ENCODE measurements around the gene STAT3. TPM values are rescaled to one million over a fixed set of nuclear protein-coding genes. Genes with fewer than 3 reads are reported as not detected.
"Not testable (repeated sequence)": the region's sequence is repeated elsewhere in the genome, so short reads cannot be mapped to it uniquely, and the experiment has no call there.

Gene STAT3
- total RNA-seq, 1 experiment from 2014 or later = 74.6 TPM

DNA sequence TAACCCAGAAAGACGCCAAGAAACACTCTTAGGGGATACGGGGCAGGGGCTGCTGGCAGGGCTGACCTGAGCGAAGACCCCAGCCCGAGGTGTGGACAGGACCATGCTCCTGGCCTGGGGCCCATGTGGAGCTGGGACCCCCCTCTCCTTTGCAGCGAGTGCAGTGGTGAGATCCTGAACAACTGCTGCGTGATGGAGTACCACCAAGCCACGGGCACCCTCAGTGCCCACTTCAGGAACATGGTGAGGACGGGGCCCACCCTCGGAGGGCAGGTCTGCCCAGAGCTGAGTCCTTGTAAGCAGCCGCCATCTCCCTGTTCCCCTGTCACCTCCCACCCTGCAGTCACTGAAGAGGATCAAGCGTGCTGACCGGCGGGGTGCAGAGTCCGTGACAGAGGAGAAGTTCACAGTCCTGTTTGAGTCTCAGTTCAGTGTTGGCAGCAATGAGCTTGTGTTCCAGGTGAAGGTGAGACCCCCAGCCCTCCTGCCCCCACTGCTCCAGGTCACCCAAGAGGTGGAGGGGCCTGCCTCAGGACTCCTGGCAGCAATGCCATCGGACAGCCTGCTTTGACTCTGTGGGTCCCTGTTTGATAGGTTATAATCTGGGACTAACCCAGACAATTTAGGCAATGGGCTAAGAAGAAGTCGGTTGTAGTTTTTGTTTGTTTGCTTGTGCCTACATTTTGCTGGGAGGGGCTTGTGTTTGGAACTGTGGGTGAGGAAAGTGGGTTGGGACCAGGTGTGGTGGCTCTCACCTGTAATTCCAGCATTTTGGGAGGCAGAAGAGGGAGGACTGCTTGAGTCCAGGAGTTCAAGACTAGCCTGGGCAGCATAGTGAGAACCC, 83.8 kb downstream of the STAT3 start:
- ChIA-PET POLR2A (ENCODE audit: unreplicated experiment) (no interaction called here), CTCF (interaction anchor here (0.6 kb wide), 1 partner anchor 152 kb away, joined by 11 read pairs; no protein-coding TSS in a partner anchor)
- no peaks in the 10 kb centered on the region for H3K27me3 ChIP-seq (ENCODE audit: insufficient read depth, low read depth)
- intact Hi-C loops (cut with micrococcal nuclease; ENCODE audit: unreplicated experiment) = no loop called here
- no TSS peak for BruUV-seq (replicated peaks)
- no peaks in the 10 kb centered on the region for H3K79me2 ChIP-seq (ENCODE audit: low read depth)
- H3K27ac ChIP-seq = no peak overlapping the region
- H3K4me1 ChIP-seq (replicated peaks; ENCODE audit: insufficient read depth) = no peaks in the 10 kb centered on the region
- H3K36me3 ChIP-seq (ENCODE audit: low read depth) = no peaks in the 10 kb centered on the region
- no peak overlapping the region for H3K4me3 ChIP-seq
- no peak overlapping the region for H2AFZ ChIP-seq
- H3K9me3 ChIP-seq (ENCODE audit: insufficient read depth, low read depth) = no peaks in the 10 kb centered on the region
- TF ChIP-seq EZH2 (IDR thresholded peaks at IDR 0.05; ENCODE audit: low read depth) = no peak
- TF ChIP-seq, protein P1, sequence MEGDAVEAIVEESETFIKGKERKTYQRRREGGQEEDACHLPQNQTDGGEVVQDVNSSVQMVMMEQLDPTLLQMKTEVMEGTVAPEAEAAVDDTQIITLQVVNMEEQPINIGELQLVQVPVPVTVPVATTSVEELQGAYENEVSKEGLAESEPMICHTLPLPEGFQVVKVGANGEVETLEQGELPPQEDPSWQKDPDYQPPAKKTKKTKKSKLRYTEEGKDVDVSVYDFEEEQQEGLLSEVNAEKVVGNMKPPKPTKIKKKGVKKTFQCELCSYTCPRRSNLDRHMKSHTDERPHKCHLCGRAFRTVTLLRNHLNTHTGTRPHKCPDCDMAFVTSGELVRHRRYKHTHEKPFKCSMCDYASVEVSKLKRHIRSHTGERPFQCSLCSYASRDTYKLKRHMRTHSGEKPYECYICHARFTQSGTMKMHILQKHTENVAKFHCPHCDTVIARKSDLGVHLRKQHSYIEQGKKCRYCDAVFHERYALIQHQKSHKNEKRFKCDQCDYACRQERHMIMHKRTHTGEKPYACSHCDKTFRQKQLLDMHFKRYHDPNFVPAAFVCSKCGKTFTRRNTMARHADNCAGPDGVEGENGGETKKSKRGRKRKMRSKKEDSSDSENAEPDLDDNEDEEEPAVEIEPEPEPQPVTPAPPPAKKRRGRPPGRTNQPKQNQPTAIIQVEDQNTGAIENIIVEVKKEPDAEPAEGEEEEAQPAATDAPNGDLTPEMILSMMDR (conservative IDR thresholded peaks at IDR 0.05) = no peak
- H3K4me2 ChIP-seq = no peak overlapping the region
- no peaks in the 10 kb centered on the region for H3K9me2 ChIP-seq (ENCODE audit: insufficient read depth)
- no peaks in the 10 kb centered on the region for H4K20me1 ChIP-seq (ENCODE audit: insufficient read depth)
- no peak for DNase-seq
- H3F3A ChIP-seq (ENCODE audit: insufficient read depth, low read depth) = no peaks in the 10 kb centered on the region

DNA sequence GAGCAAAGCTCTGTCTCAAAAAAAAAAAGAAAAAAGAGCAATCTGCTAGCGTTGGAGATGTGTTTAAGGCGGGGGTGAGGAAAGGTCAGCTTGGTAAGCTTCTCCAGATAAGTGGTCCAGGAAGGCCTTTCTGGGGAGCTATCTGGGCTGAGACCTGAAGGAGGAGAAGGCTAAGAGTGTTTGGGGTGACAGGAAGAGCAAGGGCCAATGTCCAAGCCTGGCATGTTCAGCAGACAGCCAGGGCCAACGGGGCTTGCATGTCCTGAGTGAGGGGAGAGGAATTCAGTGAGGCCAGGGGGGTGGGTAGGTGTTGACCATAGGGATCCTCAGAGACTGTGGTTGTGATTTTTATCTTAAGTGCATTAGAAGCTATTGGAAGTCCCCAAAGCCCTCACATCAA, 84.5 kb downstream of the STAT3 start:
- Histone ChIP-seq H3K9me2 (ENCODE audit: insufficient read depth) (no peaks in the 10 kb centered on the region), H3K4me1 (replicated peaks; ENCODE audit: insufficient read depth) (no peaks in the 10 kb centered on the region), H3K27ac (no peak overlapping the region), H2AFZ (no peak overlapping the region), H3K4me2 (no peak overlapping the region), H3K4me3 (no peak overlapping the region), H4K20me1 (ENCODE audit: insufficient read depth) (no peaks in the 10 kb centered on the region), H3K9me3 (ENCODE audit: insufficient read depth, low read depth) (no peaks in the 10 kb centered on the region), H3K27me3 (ENCODE audit: insufficient read depth, low read depth) (no peaks in the 10 kb centered on the region), H3K79me2 (ENCODE audit: low read depth) (no peaks in the 10 kb centered on the region), H3F3A (ENCODE audit: insufficient read depth, low read depth) (no peaks in the 10 kb centered on the region), H3K36me3 (ENCODE audit: low read depth) (no peaks in the 10 kb centered on the region)
- CTCF ChIA-PET = interaction anchor here (0.6 kb wide), 1 partner anchor 15 kb away, joined by 3 read pairs; no protein-coding TSS in a partner anchor
- no peak for DNase-seq
- intact Hi-C loops (cut with micrococcal nuclease; ENCODE audit: unreplicated experiment) = no loop called here
- no TSS peak for BruUV-seq (replicated peaks)
- POLR2A ChIA-PET (ENCODE audit: unreplicated experiment) = no interaction called here
- TF ChIP-seq EZH2 (IDR thresholded peaks at IDR 0.05; ENCODE audit: low read depth) = no peak
- TF ChIP-seq, protein P1 (conservative IDR thresholded peaks at IDR 0.05) = no peak

DNA sequence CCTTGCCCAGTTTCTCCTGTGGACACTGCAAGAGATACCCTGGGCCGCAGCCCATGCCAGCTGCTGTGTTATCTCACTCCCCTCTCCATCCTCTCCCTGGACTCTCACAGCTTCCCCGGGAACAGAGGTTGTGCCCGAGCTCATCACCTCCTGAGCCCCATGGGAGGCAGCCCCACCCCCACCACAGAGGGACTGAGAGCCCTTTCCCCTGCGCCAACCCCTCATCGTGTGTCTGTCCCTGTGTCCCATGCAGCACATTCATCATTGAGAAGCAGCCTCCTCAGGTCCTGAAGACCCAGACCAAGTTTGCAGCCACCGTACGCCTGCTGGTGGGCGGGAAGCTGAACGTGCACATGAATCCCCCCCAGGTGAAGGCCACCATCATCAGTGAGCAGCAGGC, 87.2 kb downstream of the STAT3 start:
- Histone ChIP-seq H3K4me2 (no peak overlapping the region), H3K9me2 (ENCODE audit: insufficient read depth) (no peaks in the 10 kb centered on the region), H3K27ac (no peak overlapping the region), H3K79me2 (ENCODE audit: low read depth) (no peaks in the 10 kb centered on the region), H3K4me1 (replicated peaks; ENCODE audit: insufficient read depth) (no peaks in the 10 kb centered on the region), H3K36me3 (ENCODE audit: low read depth) (no peaks in the 10 kb centered on the region), H3K27me3 (ENCODE audit: insufficient read depth, low read depth) (no peaks in the 10 kb centered on the region), H2AFZ (no peak overlapping the region), H3K4me3 (no peak overlapping the region), H3F3A (ENCODE audit: insufficient read depth, low read depth) (no peaks in the 10 kb centered on the region), H4K20me1 (ENCODE audit: insufficient read depth) (no peaks in the 10 kb centered on the region), H3K9me3 (ENCODE audit: insufficient read depth, low read depth) (no peaks in the 10 kb centered on the region)
- no TSS peak for BruUV-seq (replicated peaks)
- CTCF ChIA-PET = no interaction called here
- no peak for DNase-seq
- TF ChIP-seq EZH2 (IDR thresholded peaks at IDR 0.05; ENCODE audit: low read depth) = no peak
- TF ChIP-seq, protein P1 (conservative IDR thresholded peaks at IDR 0.05) = no peak
- intact Hi-C loops (cut with micrococcal nuclease; ENCODE audit: unreplicated experiment) = no loop called here
- POLR2A ChIA-PET (ENCODE audit: unreplicated experiment) = no interaction called here

DNA sequence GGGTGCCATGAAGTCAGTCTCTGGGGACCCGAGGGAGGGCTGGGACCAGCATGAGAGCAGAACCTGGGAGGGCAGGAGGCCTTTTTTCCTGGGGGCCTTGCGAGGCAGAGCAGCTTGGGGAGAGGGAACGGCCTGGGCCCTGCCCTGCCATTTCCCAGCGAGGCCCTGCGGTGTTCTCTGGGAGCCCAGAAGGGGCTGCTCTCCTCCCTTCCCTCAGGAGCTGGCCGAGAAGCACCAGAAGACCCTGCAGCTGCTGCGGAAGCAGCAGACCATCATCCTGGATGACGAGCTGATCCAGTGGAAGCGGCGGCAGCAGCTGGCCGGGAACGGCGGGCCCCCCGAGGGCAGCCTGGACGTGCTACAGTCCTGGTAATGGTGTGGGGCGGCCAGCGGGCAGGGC, 88.3 kb downstream of the STAT3 start:
- DNase-seq; H3K79me2 ChIP-seq (ENCODE audit: low read depth); H3K27ac ChIP-seq; H4K20me1 ChIP-seq (ENCODE audit: insufficient read depth); BruUV-seq (replicated peaks); H3K4me3 ChIP-seq; H3K27me3 ChIP-seq (ENCODE audit: insufficient read depth, low read depth); H3K9me2 ChIP-seq (ENCODE audit: insufficient read depth); H3K4me1 ChIP-seq (replicated peaks; ENCODE audit: insufficient read depth); H3K4me2 ChIP-seq; H2AFZ ChIP-seq; H3K36me3 ChIP-seq (ENCODE audit: low read depth); H3F3A ChIP-seq (ENCODE audit: insufficient read depth, low read depth); CTCF ChIA-PET; intact Hi-C loops (cut with micrococcal nuclease; ENCODE audit: unreplicated experiment); H3K9me3 ChIP-seq (ENCODE audit: insufficient read depth, low read depth): not testable (repeated sequence)
- POLR2A ChIA-PET (ENCODE audit: unreplicated experiment) = interaction anchor here (0.6 kb wide), 1 partner anchor 192 kb away, joined by 7 read pairs; no protein-coding TSS in a partner anchor

DNA sequence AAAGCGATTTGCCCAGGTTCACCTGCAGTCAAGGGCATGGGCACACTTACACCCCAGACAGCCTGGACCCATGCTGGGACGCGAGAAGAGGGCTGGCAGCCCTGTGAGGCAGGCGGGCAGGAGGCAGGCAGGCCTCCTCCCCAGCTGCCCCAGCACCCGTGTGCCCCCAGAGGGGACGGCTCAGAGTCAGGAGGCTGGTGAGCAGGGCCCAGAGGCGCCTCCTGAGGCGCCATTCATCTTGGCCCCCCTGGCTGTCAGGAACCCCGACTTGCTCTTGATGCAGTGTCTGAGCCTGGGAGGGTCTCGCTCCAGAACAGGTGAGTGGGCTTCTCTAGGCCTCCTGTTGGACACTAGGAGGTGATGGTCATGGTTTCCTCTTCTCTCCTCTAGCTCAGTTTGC, 88.9 kb downstream of the STAT3 start:
- POLR2A ChIA-PET (ENCODE audit: unreplicated experiment); H3K4me2 ChIP-seq; H2AFZ ChIP-seq; DNase-seq; H3K27ac ChIP-seq; H3K36me3 ChIP-seq (ENCODE audit: low read depth); H4K20me1 ChIP-seq (ENCODE audit: insufficient read depth); H3F3A ChIP-seq (ENCODE audit: insufficient read depth, low read depth); H3K9me3 ChIP-seq (ENCODE audit: insufficient read depth, low read depth); H3K27me3 ChIP-seq (ENCODE audit: insufficient read depth, low read depth); H3K79me2 ChIP-seq (ENCODE audit: low read depth); H3K4me3 ChIP-seq; H3K4me1 ChIP-seq (replicated peaks; ENCODE audit: insufficient read depth); CTCF ChIA-PET; BruUV-seq (replicated peaks); intact Hi-C loops (cut with micrococcal nuclease; ENCODE audit: unreplicated experiment); H3K9me2 ChIP-seq (ENCODE audit: insufficient read depth): not testable (repeated sequence)

Data from PC-9 (cell line).